CD4-positive, alpha-beta T cell treated with Interferon gamma for 1 hour (primary cell): ENCODE data around the gene IQSEC1.

Source experiments
- DNase-seq: peaks from one replicate; pipeline ENCODE4 v3.0.0-alpha.2; 2020

IQSEC1 gene

GRCh38 chr3:12963922-12964701 lies 109.1 kb downstream of the IQSEC1 start:
- no peak for DNase-seq

- DNase-seq: no peak
Measured at GRCh38 chr3:12963231-12963896, 109.9 kb downstream of the IQSEC1 start.

GRCh38 chr3:12962292-12962691 lies 110.9 kb downstream of the IQSEC1 start:
- DNase-seq: no peak

- no peak for DNase-seq
Measured at GRCh38 chr3:12961697-12962036, 111.6 kb downstream of the IQSEC1 start.

GRCh38 chr3:12961007-12961696 lies 112.1 kb downstream of the IQSEC1 start:
- no peak for DNase-seq

- DNase-seq: no peak
Measured at GRCh38 chr3:12960497-12960896, 112.7 kb downstream of the IQSEC1 start.

GRCh38 chr3:12959838-12960378 lies 113.3 kb downstream of the IQSEC1 start:
- peak; percentile 44 for DNase-seq

GRCh38 chr3:12959410-12959809 lies 113.8 kb downstream of the IQSEC1 start:
- DNase-seq: no peak

- DNase-seq: no peak
Measured at GRCh38 chr3:12957824-12958792, 115.1 kb downstream of the IQSEC1 start.

- no peak for DNase-seq
Measured at GRCh38 chr3:12957339-12957738, 115.9 kb downstream of the IQSEC1 start.

GRCh38 chr3:12956316-12956660 lies 116.9 kb downstream of the IQSEC1 start:
- DNase-seq: no peak

- no peak for DNase-seq
Measured at GRCh38 chr3:12955651-12956315, 117.4 kb downstream of the IQSEC1 start.

- peak; percentile 68 for DNase-seq
Measured at GRCh38 chr3:12954891-12955650, 118.2 kb downstream of the IQSEC1 start.

GRCh38 chr3:12954180-12954579 lies 119.0 kb downstream of the IQSEC1 start:
- no peak for DNase-seq

GRCh38 chr3:12953201-12953995 lies 119.8 kb downstream of the IQSEC1 start:
- DNase-seq: no peak

- no peak for DNase-seq
Measured at GRCh38 chr3:12952343-12953200, 120.7 kb downstream of the IQSEC1 start.

GRCh38 chr3:12948891-12949711 lies 124.1 kb downstream of the IQSEC1 start:
- no peak for DNase-seq

GRCh38 chr3:12948371-12948770 lies 124.9 kb downstream of the IQSEC1 start:
- no peak for DNase-seq
